ENCODE data around the gene NTF4. TPM values are rescaled to one million over a fixed set of nuclear protein-coding genes. Genes with fewer than 3 reads are reported as not detected.

Gene NTF4
- polyA plus RNA-seq, 1 of the 3 experiments (the other 2 are of a cell fraction): 0.66 TPM

- peak; percentile 66 for DNase-seq
- Histone ChIP-seq H3K4me2 (no peak overlapping the region), H3K79me2 (ENCODE audit: insufficient read depth) (no peaks in the 10 kb centered on the region), H3K4me3 (ENCODE audit: low read depth in 2 of 2, low read length in 1 of 2) (no peak overlapping the region), H3K27me3 (ENCODE audit: insufficient read depth) (no peaks in the 10 kb centered on the region), H3F3A (replicated peaks; ENCODE audit: insufficient read depth) (peaks cover 17% of the 10 kb centered on the region), H2AFZ (ENCODE audit: low read depth) (0 out of 2 replicates have a peak overlapping the region, but pooled peaks have one; percentile 41), H4K20me1 (ENCODE audit: insufficient read depth) (no peaks in the 10 kb centered on the region), H3K9me3 (no peaks in the 10 kb centered on the region), H3K9me2 (no peaks in the 10 kb centered on the region), H3K27ac (ENCODE audit: low read depth in 2 of 2, low read length in 1 of 2) (peak overlapping the region in 1 of 2 experiments; percentile 6; a peak in 1 of 4 replicates), H3K36me3 (replicated peaks in 1 of 2; ENCODE audit: control insufficient read depth in 1 of 2, insufficient read depth in 2 of 2, low read length in 1 of 2) (peaks cover 0 to 2% of the 10 kb centered on the region in 2 experiments), H3K4me1 (ENCODE audit: control insufficient read depth in 1 of 2, insufficient read depth in 2 of 2, low read depth in 1 of 2, low read length in 1 of 2) (peaks cover 0 to 35% of the 10 kb centered on the region in 2 experiments; a peak in 1 of 4 replicates), H3K9ac (no peak overlapping the region)
- CTCF ChIA-PET: interaction anchor here (0.6 to 2.4 kb wide), 6 partner anchors 22 to 53 kb away, joined by 3 to 11 read pairs (median 4); partner anchors contain the start of genes GYS1, KCNA7 and RUVBL2
- TF ChIP-seq GATA2 (CRISPR knock-in tag; IDR thresholded peaks at IDR 0.05) (no peak), SIN3A (IDR thresholded peaks at IDR 0.05; ENCODE audit: borderline replicate concordance, low read depth, low read length) (no peak), NRF1 (IDR thresholded peaks at IDR 0.05; ENCODE audit: low read depth, low read length) (no peak), MEF2A (IDR thresholded peaks at IDR 0.05; ENCODE audit: borderline replicate concordance, low read depth) (no peak), USF2 (IDR thresholded peaks at IDR 0.05; ENCODE audit: borderline replicate concordance, low read depth, low read length) (no peak), JUND (IDR thresholded peaks at IDR 0.05) (no peak), RXRA (IDR thresholded peaks at IDR 0.05; ENCODE audit: borderline replicate concordance, low read depth) (no peak), FOXM1 (IDR thresholded peaks at IDR 0.05; ENCODE audit: low read depth) (no peak), MXI1 (IDR thresholded peaks at IDR 0.05; ENCODE audit: low read depth, low read length) (no peak), RAD21 (IDR thresholded peaks at IDR 0.05; ENCODE audit: low read length) (no peak), NFIC (IDR thresholded peaks at IDR 0.05; ENCODE audit: borderline replicate concordance) (no peak), CTCF (IDR thresholded peaks at IDR 0.05) (no peak), TEAD4 (IDR thresholded peaks at IDR 0.05; ENCODE audit: borderline replicate concordance, insufficient read depth) (no peak), FOXJ3 (CRISPR knock-in tag; IDR thresholded peaks at IDR 0.05) (no peak), ELF1 (IDR thresholded peaks at IDR 0.05) (no peak), CHD2 (IDR thresholded peaks at IDR 0.05; ENCODE audit: low read length, partially characterized antibody) (no peak), RFX5 (IDR thresholded peaks at IDR 0.05; ENCODE audit: low read length) (no peak), PBX3 (IDR thresholded peaks at IDR 0.05) (no peak)
- 48% methylated on average over 16 of the region's 16 CpGs for WGBS (ENCODE audit: low lambda C conversion rate)
- POLR2A ChIA-PET: interaction anchor here (1.2 kb wide), 1 partner anchor 12 kb away, joined by 3 read pairs; no protein-coding TSS in a partner anchor
These were observed 43.4 kb downstream of the NTF4 start for GRCh38 chr19:49020931-49021895.

All from SK-N-SH (cell line).